ENCODE measurements around the gene AGAP3. TPM values are rescaled to one million over a fixed set of nuclear protein-coding genes. Genes with fewer than 3 reads are reported as not detected.

AGAP3 gene
- total and polyA plus RNA-seq, 7 donors = 27.7 to 89.7 (median 36.4) TPM

DNA sequence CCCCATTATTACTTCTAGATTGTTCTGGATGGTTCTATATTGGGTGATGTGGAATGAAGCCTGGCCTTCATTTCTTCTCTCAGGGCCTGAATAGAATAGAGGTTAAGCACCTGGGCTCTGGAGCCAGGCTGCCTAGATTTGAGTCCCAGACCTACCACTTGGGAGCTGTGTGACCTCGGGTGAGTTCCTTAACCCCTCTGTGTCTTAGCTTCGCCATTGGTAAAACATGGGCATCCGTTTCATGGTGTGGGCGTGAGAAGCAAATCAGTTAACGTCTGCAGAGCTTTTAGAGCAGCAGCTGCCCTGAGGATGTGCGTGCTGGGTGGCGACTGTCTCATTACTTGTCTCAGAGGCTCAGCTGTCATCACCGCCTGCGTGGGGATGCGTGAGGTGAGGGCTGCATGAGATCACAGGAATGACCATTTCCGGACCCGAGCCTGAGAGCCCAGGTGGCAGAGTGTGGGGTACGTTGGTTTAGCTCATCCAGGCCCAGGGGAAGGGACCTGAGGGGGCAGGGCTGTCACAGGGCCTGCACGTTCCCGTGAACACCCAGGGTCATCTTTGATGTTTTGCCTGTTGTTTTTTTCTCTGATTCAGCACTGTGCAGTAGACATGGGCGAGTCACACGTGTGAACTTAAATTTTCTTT lies 9.7 kb downstream of the AGAP3 start:
- DNase-seq = no peak

DNA sequence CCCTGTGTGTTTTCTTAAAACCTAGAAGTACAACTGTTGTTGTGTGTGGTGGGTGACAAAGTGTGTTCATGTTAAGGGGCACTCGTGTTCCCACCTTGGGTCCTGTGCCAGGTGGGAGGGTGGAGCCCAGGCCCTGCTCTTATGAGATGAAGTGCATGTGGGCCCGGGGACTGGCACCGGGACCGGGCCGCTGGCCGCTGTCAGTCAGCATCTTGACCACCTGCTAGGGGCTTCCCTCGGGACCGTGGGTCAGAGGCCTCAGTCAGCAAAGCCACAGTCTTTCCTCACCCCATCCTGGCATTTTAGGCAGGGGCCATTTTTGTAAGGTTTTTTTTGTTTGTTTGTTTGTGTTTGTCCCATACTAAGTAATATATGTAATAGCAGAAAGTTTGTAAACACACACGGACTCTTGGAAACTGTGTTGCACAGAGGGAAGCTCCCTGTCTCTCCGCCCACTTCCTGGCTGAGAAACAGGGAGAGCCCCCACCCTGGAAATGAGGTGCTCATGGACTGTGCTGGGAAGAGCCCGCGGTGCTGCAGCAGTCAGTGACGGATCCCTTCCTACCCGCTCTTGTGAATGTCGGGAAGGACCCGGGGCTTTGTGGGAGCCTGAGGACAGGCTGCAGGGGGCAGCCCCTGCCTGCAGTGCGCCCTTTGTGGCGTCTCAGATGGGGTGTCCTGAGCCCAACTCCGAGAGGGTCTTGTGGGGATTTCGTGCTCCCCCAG lies 13.4 kb downstream of the AGAP3 start:
- Histone ChIP-seq H3K36me3 (peaks cover 0 to 3% (median 0%) of the 10 kb centered on the region in 4 donors), H3K4me3 (no peak overlapping the region), H3K4me1 (peaks cover 0 to 38% (median 30%) of the 10 kb centered on the region in 4 donors), H3K27me3 (no peaks in the 10 kb centered on the region), H3K27ac (no peak overlapping the region), H3K9me3 (no peaks in the 10 kb centered on the region)
- no peak for DNase-seq
- intact Hi-C loops (cut with DNase I) = no loop called here
- 82 to 87% methylated on average over 20 of the region's 20 CpGs for WGBS, 2 donors
- TF ChIP-seq POLR2AphosphoS5 (IDR thresholded peaks at IDR 0.05) = no peak

More for the DNA sequence above, 9.7 kb downstream of the AGAP3 start:
- TF ChIP-seq POLR2AphosphoS5 (IDR thresholded peaks at IDR 0.05) (no peak), POLR2A (IDR thresholded peaks at IDR 0.05) (no peak), EP300 (IDR thresholded peaks at IDR 0.05) (no peak)
- TF ChIP-seq, protein P1, sequence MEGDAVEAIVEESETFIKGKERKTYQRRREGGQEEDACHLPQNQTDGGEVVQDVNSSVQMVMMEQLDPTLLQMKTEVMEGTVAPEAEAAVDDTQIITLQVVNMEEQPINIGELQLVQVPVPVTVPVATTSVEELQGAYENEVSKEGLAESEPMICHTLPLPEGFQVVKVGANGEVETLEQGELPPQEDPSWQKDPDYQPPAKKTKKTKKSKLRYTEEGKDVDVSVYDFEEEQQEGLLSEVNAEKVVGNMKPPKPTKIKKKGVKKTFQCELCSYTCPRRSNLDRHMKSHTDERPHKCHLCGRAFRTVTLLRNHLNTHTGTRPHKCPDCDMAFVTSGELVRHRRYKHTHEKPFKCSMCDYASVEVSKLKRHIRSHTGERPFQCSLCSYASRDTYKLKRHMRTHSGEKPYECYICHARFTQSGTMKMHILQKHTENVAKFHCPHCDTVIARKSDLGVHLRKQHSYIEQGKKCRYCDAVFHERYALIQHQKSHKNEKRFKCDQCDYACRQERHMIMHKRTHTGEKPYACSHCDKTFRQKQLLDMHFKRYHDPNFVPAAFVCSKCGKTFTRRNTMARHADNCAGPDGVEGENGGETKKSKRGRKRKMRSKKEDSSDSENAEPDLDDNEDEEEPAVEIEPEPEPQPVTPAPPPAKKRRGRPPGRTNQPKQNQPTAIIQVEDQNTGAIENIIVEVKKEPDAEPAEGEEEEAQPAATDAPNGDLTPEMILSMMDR (IDR thresholded peaks at IDR 0.05) = no peak
- Histone ChIP-seq H3K4me3 (no peak overlapping the region), H3K27me3 (no peaks in the 10 kb centered on the region), H3K4me1 (peaks cover 0 to 45% (median 31%) of the 10 kb centered on the region in 4 donors), H3K9me3 (no peaks in the 10 kb centered on the region), H3K36me3 (peaks cover 0 to 3% (median 1%) of the 10 kb centered on the region in 4 donors), H3K27ac (no peak overlapping the region)
- intact Hi-C loops (cut with DNase I) = no loop called here
- 86 to 88% methylated on average over 17 of the region's 17 CpGs for WGBS, 2 donors

DNA sequence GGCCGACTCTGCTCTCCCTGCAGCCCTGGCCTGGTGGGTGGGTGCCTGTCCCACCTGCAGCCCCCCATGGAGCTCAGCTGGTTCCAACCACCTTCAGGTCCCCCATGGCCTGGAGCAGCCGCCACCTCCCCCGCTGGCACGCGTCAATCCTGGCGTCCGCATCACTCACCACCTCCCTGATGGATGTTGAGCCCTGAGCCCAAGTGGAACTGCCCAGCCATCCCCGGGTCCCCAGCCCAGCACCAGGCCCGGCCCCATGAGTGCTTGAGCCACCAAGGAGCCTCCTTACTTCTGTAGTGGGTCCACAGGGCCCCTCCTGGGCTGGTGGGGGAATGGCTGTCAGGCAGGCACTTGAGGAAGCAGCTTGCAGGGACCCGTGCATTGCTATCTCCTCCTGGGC lies 14.6 kb downstream of the AGAP3 start:
- H3K36me3 ChIP-seq = peaks cover 0 to 4% (median 0%) of the 10 kb centered on the region in 4 donors
- intact Hi-C loops (cut with DNase I) = no loop called here
- no peak overlapping the region for H3K27ac ChIP-seq
- H3K27me3 ChIP-seq = no peaks in the 10 kb centered on the region
- TF ChIP-seq EP300 (IDR thresholded peaks at IDR 0.05) (no peak), POLR2A (IDR thresholded peaks at IDR 0.05) (no peak), POLR2AphosphoS5 (IDR thresholded peaks at IDR 0.05) (no peak)
- TF ChIP-seq, protein P1 (IDR thresholded peaks at IDR 0.05) = no peak
- no peaks in the 10 kb centered on the region for H3K9me3 ChIP-seq
- no peak for DNase-seq
- WGBS, 2 donors = 92 to 94% methylated on average over 10 of the region's 10 CpGs
- no peak overlapping the region for H3K4me3 ChIP-seq
- peaks cover 0 to 35% (median 29%) of the 10 kb centered on the region in 4 donors for H3K4me1 ChIP-seq

DNA sequence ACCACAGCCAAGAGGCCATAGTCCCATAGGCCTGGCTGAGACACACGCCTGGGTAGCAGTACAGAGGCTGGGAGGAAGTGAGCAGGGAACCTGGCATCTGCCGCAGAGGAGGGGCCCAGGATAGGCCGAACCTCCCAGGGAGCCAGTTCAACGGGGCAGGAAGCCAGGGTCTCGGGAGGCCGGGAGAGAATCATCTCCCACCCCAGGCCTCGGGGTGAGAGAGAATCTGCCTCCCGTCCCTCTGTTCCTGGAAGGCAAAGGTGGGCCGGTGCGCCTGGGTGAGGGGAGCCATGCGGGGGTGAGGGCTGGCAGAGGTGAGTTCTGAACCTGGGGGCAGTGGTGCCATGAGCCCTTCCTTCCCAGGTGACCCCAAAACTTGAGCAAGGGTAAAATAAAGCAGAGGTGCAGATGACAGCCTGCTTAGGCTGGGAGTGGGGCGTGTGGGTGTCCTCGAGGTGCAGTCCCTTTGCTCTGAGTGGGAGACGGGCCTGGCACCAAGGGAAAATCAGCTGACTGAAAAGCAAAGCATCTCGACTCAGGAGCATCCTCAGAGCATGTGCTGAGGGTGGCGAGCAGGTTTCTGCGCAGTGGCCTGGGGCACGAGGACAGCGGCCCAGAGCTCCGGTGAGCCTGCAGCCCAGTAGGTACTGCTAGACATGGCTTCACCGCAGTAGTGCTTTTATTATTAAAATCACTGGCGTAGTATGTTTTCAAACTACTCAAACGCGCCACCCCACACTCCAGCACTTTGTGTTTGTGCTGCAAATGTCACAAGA lies 15.5 kb downstream of the AGAP3 start:
- Histone ChIP-seq H3K4me1 (peaks cover 0 to 32% (median 29%) of the 10 kb centered on the region in 4 donors), H3K36me3 (peaks cover 0 to 8% (median 0%) of the 10 kb centered on the region in 4 donors), H3K9me3 (no peaks in the 10 kb centered on the region), H3K27ac (no peak overlapping the region), H3K4me3 (no peak overlapping the region), H3K27me3 (no peaks in the 10 kb centered on the region)
- intact Hi-C loops (cut with DNase I) = no loop called here
- DNase-seq = no peak
- TF ChIP-seq EP300 (IDR thresholded peaks at IDR 0.05) (no peak), POLR2A (IDR thresholded peaks at IDR 0.05) (no peak), POLR2AphosphoS5 (IDR thresholded peaks at IDR 0.05) (no peak)
- TF ChIP-seq, protein P1 (IDR thresholded peaks at IDR 0.05) = no peak
- 87 to 92% methylated on average over 24 of the region's 24 CpGs for WGBS, 2 donors

DNA sequence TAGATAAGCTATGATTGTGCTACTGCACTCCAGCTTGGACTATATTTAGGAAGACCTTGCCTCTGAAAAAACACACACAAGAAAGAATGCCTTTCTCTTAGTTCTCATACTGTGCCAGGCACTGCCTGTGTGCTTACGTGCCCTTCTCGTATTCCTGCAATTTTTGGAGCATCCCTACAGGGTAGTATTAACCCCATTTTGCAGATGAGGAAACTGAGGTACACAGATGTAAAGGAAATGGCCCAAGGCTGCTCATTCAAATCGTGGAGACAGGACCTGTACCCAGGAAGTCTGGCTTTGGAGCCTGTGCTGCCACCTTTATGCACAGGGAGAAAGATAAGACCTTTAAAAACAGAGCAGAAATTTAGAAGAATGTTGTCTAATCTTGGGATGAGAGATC lies 16.7 kb downstream of the AGAP3 start:
- H3K4me1 ChIP-seq = peaks cover 0 to 32% (median 29%) of the 10 kb centered on the region in 4 donors
- H3K27ac ChIP-seq = no peak overlapping the region
- H3K9me3 ChIP-seq = no peaks in the 10 kb centered on the region
- no peak for DNase-seq
- 82% methylated on average over 3 of the region's 3 CpGs for WGBS, 2 donors
- TF ChIP-seq, protein P1 (IDR thresholded peaks at IDR 0.05) = no peak
- TF ChIP-seq POLR2AphosphoS5 (IDR thresholded peaks at IDR 0.05) = no peak
- no peak for TF ChIP-seq EP300 (IDR thresholded peaks at IDR 0.05)
- no peak for TF ChIP-seq POLR2A (IDR thresholded peaks at IDR 0.05)
- intact Hi-C loops (cut with DNase I) = no loop called here
- no peaks in the 10 kb centered on the region for H3K27me3 ChIP-seq
- no peak overlapping the region for H3K4me3 ChIP-seq
- peaks cover 0 to 8% (median 0%) of the 10 kb centered on the region in 4 donors for H3K36me3 ChIP-seq
